IPS-18c (cell line): ENCODE measurements around the gene ZNF384.

Source experiments
- H3K4me3 ChIP-seq: 2 replicates; pipeline ENCODE4 v1.7.0; 2013; ENCODE audit warnings: low read depth, mild to moderate bottlenecking, low read length, moderate library complexity; ENCODE audit not compliant: insufficient read depth
- H3K9me3 ChIP-seq: one replicate; pipeline ENCODE4 v1.6.1; 2013; ENCODE audit warnings: mild to moderate bottlenecking, low read length, moderate library complexity; ENCODE audit not compliant: control insufficient read depth, insufficient read depth

Gene ZNF384

GRCh38 chr12:6701078-6701768, 12.0 kb upstream of the ZNF384 start:
- Histone ChIP-seq H3K4me3 (peak overlapping the region; percentile 80), H3K9me3 (no peaks in the 10 kb centered on the region)

DNA sequence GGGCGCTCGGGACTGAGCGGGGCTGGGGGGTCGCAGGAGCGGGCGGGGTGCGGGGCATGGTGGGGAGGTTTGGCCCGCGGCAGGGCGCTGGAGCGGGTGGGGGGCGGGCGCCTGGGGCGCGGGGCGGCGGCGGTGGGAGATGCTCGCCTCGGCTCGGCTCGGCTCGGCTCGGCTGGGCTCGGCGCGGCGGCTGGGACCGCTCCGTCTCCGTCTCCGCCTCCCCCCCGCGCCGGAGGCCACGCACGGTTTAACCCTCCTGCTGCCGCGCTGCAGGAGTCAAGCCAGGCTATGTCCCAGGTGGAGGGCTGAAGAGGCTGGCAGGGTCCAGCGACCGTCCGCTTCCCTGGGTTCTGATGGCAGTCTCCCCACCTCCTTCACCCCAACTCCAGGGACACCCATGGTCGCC, 11.5 kb upstream of the ZNF384 start, which contains the start of gene PIANP:
PIANP (minus strand) TSS at position 170 of the 406 bp plus-strand sequence. CDS start 2,754 bp downstream, outside the sequence.
- Histone ChIP-seq H3K4me3 (peak within 1 kb of the TSS; percentile 80), H3K9me3 (no peaks in the 10 kb centered on the region)

DNA sequence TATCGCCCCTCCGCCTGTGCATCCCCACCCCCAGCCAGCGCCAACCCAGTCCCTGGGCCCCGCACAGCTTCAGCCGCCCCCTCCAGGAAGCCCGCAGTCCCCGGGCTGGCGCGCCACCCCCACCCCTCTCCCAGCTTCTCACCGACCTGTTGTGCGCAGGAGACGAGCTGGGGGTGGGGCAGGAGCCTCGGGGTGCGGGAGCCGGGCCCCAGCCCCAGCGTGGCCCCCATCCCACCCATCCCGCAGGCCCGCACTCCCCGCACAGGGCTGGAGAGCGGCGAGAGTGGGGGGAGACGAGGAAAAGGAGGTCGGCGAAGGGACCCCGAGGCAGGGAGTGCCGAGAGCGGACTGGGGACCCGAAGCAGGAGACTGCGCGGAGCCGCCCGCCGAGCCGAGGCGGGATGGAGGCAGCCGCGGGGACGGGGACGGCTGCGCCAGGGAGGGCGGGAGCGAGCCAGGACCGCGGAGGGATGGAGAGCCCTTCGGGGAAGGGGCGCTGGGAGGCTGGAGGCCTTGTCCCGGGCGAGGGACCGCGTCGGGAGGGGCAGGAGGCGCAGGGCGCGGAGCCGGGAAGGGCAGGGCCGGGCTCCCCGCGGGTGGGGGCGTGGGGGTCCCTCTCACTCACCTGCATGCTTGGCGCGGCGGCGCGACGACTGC, 10.9 kb upstream of the ZNF384 start:
- no peaks in the 10 kb centered on the region for H3K9me3 ChIP-seq
- peak overlapping the region; percentile 80 for H3K4me3 ChIP-seq

- H3K4me3 ChIP-seq, result peak overlapping the region; percentile 80
- H3K9me3 ChIP-seq, result no peaks in the 10 kb centered on the region
These were observed 10.2 kb upstream of the ZNF384 start for GRCh38 chr12:6699259-6699988.

GRCh38 chr12:6698352-6699046, 9.3 kb upstream of the ZNF384 start:
- H3K9me3 ChIP-seq, result no peaks in the 10 kb centered on the region
- H3K4me3 ChIP-seq, result no peak overlapping the region

- H3K9me3 ChIP-seq, result no peaks in the 10 kb centered on the region
- no peak overlapping the region for H3K4me3 ChIP-seq
These were observed 8.6 kb upstream of the ZNF384 start for GRCh38 chr12:6697584-6698351.

DNA sequence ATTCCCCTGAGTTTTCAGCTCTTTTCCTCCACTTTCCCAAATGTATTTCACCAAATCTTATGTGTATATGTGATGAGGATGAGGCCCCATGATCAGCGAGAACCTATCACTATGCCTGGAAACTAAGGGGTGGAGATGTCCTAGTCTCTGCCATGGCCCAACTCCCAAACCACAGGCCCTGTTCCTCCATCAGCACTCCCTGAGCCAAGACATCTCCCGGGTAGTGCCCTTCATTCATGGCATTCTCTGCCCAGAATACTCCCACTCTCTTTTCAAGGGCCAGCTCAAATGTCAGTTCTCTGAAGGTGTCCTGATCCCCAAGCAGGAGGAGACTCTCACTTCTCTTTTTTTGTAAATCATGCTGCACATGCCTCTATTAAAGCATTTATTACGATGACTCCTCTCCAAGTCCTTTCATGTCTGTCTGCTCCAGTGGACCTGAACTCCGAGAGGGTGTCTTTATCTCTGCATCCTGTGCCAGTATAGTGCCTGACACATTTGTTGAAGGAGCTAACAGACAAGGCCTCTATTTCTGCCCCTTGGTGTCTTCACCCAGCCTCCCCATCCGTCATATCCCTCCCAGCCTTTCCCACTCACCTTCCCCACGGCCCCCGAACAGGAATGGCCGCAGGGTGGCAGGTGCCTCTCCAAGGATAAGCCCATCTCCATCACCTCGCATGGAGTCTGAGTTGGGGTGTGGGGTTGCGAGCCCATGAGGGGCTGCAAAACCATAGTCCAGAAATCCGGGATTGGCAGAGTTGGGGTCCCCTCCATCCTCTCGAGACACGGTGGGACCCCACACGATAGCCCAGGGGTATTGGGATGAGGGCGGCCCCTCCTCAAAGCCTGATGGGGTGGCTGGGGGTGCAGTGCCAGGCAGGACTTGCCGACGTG, 7.8 kb upstream of the ZNF384 start:
- Histone ChIP-seq H3K9me3 (no peaks in the 10 kb centered on the region), H3K4me3 (no peak overlapping the region)

GRCh38 chr12:6695313-6696045, 6.3 kb upstream of the ZNF384 start:
- no peaks in the 10 kb centered on the region for H3K9me3 ChIP-seq
- no peak overlapping the region for H3K4me3 ChIP-seq

GRCh38 chr12:6694701-6695100, 5.5 kb upstream of the ZNF384 start:
- Histone ChIP-seq H3K9me3 (no peaks in the 10 kb centered on the region), H3K4me3 (no peak overlapping the region)

DNA sequence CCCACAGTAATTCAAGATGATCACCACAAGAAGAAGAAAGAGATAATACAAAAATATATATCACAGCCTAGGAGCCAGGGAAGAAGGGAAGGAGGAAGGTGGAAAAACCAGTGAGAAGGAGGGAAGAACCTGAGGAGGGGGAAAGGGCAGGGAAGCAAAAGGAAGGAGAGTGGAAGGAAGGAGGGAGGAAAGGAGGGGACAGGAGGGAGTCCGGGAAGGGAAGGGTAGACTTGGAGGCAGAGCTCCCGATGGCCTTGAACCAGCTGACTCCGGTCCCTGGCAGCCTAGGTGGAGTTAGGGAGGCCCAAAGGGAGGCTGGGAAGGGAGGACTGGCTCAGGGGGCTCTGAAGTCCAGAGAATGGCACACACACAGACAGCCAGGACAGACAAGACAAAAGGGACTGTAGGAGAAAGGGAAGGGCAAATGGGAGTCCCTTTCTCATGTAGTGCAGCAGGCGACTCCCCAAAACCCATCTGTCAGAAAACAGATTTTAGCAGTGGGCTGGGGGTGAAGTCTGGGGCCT, 4.7 kb upstream of the ZNF384 start:
- H3K9me3 ChIP-seq, result no peaks in the 10 kb centered on the region

DNA sequence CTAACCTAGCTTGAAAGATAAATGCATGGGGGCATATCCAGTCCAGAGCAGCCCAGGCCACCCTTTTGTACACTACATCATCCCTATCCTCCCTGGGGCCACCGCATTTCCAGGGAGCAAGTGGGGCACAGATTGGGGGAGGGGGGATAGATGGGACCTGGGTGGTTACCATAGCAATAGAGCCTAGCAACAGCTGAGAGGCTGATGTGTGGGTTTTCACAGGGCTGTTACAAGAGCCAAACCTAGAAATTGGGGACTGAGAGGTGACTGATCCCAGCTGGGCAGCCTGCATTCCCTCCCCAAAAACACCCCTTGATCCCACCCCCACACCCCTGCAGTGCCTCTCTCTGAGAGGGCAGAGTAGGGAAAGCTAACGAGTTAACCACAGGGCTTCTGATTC, 3.7 kb upstream of the ZNF384 start:
- H3K9me3 ChIP-seq, result no peaks in the 10 kb centered on the region
- no peak overlapping the region for H3K4me3 ChIP-seq

More for the DNA sequence above, 4.7 kb upstream of the ZNF384 start:
- no peak overlapping the region for H3K4me3 ChIP-seq

GRCh38 chr12:6691473-6691872, 2.3 kb upstream of the ZNF384 start:
- no peak overlapping the region for H3K4me3 ChIP-seq
- H3K9me3 ChIP-seq, result no peaks in the 10 kb centered on the region

GRCh38 chr12:6688543-6688998, 604 bp downstream of the ZNF384 start:
- H3K4me3 ChIP-seq, result peak overlapping the region; percentile 85

DNA sequence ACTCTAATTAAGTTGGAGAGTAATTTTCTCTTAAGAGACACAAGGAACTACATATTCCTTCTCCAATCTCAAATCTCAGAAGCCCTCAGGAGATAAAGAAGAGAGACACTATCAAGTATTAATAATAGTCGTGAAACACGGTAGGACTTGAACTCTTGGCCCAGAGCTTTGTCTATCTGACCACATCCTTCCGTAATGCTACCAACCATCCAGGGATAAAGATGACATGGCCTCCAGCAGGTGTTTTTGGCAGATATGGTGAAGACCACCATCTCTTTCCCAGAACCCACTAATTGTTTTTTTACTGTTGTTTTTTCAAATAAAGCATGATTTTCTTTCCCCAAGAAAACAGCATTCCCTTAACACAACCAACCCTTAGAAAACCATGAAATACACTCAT, 3.4 kb downstream of the ZNF384 start:
- no peak overlapping the region for H3K4me3 ChIP-seq

More at GRCh38 chr12:6688543-6688998, 604 bp downstream of the ZNF384 start:
- H3K9me3 ChIP-seq, result no peaks in the 10 kb centered on the region

GRCh38 chr12:6684609-6685008, 4.6 kb downstream of the ZNF384 start:
- H3K9me3 ChIP-seq, result no peaks in the 10 kb centered on the region
- no peak overlapping the region for H3K4me3 ChIP-seq

More for the DNA sequence above, 3.4 kb downstream of the ZNF384 start:
- no peaks in the 10 kb centered on the region for H3K9me3 ChIP-seq
